Measurements from ENCODE around the gene IFT80.

DNA sequence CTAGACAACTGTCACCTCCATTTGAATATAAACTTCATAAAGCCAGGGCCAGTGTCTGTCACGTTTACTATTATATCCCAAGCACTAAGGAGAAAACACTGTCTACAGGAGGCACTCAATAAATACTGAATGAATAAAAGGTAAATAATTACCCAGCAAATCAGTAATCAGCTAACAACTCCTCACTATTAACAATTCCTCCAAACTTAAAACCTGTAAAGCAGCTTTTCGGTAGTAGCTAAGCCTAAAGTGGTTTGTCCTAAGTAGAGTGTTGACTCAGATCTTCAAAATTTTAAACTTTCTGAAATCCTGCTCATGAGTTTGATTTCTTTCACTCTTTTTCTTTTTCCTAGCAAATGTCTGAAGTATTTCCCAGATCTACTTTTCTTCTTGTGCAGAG, 133.9 kb downstream of the IFT80 start:
- TF ChIP-seq CTCF (IDR thresholded peaks at IDR 0.05; ENCODE audit: low read length) (no peak), EZH2 (IDR thresholded peaks at IDR 0.05; ENCODE audit: borderline replicate concordance, low read length) (no peak)

Measured in OCI-LY1 (cell line).